ENCODE results near the gene BRD1.

- no peak for TF ChIP-seq CTCF (IDR thresholded peaks at IDR 0.05)
- TF ChIP-seq POLR2A (IDR thresholded peaks at IDR 0.05) = no peak
- TF ChIP-seq EP300 (IDR thresholded peaks at IDR 0.05) = no peak
Observed at GRCh38 chr22:49810363-49811019, 17.2 kb downstream of the BRD1 start.
